ENCODE measurements around the gene PDE6H.

The PDE6H gene

DNA sequence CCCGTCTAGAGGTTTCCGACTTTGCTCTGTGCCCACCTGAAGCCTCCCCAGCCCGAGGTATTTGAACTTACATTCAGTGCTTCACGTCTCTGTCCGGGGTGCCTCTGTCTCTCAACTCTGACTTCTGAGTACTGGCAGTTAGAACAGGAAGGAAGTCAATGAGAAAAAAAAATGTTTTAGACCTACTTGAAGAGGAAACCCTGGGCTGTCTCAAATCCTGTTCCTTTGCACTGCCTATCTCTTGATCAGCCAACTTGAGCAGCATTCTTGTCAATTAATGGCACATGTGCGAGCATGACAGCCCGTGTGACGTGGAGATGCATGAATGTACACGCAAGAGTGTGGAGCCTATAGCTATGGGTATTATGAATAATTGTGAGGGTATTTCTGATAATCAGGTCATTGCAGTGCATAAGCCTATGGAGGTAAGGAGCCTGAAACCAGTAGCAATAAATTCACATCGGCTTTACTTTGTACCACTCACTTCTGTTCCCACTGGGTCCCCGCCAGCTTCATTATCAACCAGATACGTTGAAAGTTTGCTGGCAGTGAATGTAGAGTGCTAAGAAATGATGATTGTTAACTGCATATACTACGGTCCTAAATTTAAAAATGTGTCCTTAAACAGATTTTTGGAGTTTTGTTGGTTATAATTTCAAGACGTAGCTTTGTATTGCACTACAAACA is 11.2 kb upstream of the PDE6H start, which contains the start of gene ARHGDIB:
Gene ARHGDIB (minus strand): TSS at position 136 of the 687 bp plus-strand sequence. CDS start 10,889 bp downstream, outside the sequence.
- TF ChIP-seq, protein P1, sequence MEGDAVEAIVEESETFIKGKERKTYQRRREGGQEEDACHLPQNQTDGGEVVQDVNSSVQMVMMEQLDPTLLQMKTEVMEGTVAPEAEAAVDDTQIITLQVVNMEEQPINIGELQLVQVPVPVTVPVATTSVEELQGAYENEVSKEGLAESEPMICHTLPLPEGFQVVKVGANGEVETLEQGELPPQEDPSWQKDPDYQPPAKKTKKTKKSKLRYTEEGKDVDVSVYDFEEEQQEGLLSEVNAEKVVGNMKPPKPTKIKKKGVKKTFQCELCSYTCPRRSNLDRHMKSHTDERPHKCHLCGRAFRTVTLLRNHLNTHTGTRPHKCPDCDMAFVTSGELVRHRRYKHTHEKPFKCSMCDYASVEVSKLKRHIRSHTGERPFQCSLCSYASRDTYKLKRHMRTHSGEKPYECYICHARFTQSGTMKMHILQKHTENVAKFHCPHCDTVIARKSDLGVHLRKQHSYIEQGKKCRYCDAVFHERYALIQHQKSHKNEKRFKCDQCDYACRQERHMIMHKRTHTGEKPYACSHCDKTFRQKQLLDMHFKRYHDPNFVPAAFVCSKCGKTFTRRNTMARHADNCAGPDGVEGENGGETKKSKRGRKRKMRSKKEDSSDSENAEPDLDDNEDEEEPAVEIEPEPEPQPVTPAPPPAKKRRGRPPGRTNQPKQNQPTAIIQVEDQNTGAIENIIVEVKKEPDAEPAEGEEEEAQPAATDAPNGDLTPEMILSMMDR (conservative IDR thresholded peaks at IDR 0.05): no peak
- peak within 1 kb of the TSS; percentile 78 for H3K27ac ChIP-seq

DNA sequence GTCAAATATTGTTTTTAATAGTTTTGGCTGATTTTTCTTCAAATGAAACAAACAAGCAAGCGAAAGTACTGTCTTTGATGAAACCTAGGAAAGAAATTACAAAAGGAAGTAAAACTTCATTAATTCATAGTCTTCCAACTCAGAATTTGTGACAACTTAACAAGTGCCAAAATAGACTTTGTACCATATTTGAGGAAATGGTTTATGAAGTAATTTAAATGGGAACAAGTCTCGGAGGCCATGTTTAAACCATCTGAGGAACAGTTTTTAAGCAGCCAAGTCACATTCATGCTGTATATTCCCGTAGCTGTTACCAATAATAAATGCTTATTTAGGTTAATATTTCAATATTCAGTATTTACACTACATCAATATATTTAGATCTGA is 10.7 kb upstream of the PDE6H start:
- peak overlapping the region; percentile 78 for H3K27ac ChIP-seq
- TF ChIP-seq, protein P1 (conservative IDR thresholded peaks at IDR 0.05): no peak

DNA sequence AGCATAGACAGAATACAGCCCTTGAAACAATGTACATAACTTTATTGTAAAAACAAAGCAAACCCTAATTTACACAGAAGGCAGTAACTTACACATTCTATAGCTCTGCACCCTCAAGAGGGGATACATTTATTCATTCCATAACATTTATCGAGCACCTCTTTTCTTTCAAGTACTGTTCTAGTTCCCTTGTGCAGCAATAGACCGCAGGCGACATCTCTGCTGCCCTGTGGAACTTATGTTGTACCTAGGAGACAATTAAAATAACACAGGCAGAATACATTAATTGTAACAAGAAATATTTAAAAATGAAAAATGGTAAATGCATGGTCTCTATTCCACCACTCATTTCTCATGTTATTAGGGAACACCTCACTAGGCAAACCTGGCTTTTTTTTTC is 10.0 kb upstream of the PDE6H start:
- TF ChIP-seq, protein P1 (conservative IDR thresholded peaks at IDR 0.05): no peak
- no peak overlapping the region for H3K27ac ChIP-seq

- TF ChIP-seq, protein P1 (conservative IDR thresholded peaks at IDR 0.05): no peak
- no peak overlapping the region for H3K27ac ChIP-seq
Measured at GRCh38 chr12:14963520-14963919, 9.3 kb upstream of the PDE6H start.

DNA sequence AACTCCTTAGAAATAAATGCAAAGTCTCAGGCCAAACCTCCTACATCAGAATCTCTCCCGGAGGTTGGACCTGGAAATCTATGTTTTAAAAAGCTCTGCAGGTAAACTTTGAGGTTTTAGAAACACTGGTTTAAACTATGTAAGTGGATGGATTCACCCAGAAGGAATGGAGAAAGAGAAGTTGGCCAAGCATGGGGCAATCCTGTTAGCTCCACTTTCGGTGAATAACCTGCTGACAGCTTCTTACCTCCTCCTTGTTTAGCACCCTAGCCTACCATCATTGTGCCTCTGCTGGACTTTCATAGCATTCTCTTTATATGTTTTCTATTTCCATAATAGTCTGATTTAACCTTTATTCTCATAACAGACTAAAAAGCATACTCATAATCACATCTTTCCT is 8.4 kb upstream of the PDE6H start:
- H3K27ac ChIP-seq: no peak overlapping the region
- TF ChIP-seq, protein P1 (conservative IDR thresholded peaks at IDR 0.05): no peak

- TF ChIP-seq, protein P1 (conservative IDR thresholded peaks at IDR 0.05): no peak
- no peak overlapping the region for H3K27ac ChIP-seq
Measured at GRCh38 chr12:14965221-14965620, 7.6 kb upstream of the PDE6H start.

DNA sequence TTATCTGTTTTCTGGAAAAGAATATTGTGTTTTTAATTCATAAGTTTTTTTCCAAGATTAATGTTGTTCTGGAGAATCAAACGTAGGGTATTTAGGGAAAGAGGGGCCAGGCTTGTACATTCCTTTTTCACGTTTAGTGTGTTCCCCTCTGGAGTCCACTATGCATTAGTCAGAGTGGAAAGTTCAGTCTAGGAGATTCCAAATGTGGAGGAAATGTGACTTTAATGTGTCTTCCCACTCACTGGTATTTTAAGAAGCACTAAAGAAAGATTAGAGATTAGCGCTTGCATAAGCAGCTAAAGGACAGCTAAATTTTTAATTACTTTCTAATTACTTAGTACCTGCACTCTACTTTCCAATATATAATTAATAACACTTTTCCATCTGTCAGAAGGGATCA is 4.4 kb upstream of the PDE6H start:
- H3K27ac ChIP-seq: no peak overlapping the region
- TF ChIP-seq, protein P1 (conservative IDR thresholded peaks at IDR 0.05): no peak
